ENCODE data around the gene IGSF3. TPM values are rescaled to one million over a fixed set of nuclear protein-coding genes. Genes with fewer than 3 reads are reported as not detected.

IGSF3 gene
- total RNA-seq, 1 donor from 2014 or later: 19.9 TPM

- Histone ChIP-seq H3K4me1 (peaks cover 24% of the 10 kb centered on the region), H3K9me3 (replicated peaks) (no peaks in the 10 kb centered on the region), H3K36me3 (peaks cover 36% of the 10 kb centered on the region), H3K27ac (replicated peaks) (no peak overlapping the region), H3K27me3 (ENCODE audit: low read depth) (no peaks in the 10 kb centered on the region), H3K4me3 (no peak overlapping the region)
- intact Hi-C loops (cut with micrococcal nuclease): no loop called here
- no peak for DNase-seq
- TF ChIP-seq CTCF (IDR thresholded peaks at IDR 0.05; ENCODE audit: borderline replicate concordance): no peak
Observed at GRCh38 chr1:116544588-116545358, 122.8 kb downstream of the IGSF3 start.

DNA sequence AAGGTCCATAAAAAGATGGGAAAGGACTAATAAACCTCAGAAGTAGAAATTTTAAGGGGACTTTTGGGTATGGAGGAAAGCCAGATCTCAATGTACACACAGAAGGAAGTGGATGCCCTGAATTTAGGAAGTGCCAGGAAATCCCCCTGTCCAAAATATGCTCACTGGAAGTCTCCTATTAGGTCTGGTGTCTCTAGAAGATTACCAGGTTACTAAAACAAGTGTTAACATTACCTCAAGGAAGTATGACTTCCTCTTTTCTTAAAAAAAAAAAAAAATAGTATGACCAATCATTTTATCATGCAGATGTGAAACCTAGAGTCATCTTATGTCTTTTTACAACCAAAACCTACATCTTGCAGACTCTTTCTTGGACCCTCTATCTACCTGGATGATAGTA lies 127.4 kb downstream of the IGSF3 start:
- Histone ChIP-seq H3K27me3 (ENCODE audit: low read depth) (no peaks in the 10 kb centered on the region), H3K4me1 (peaks cover 25% of the 10 kb centered on the region), H3K4me3 (no peak overlapping the region), H3K27ac (replicated peaks) (no peak overlapping the region), H3K9me3 (replicated peaks) (no peaks in the 10 kb centered on the region), H3K36me3 (peaks cover 73% of the 10 kb centered on the region)
- DNase-seq: no peak
- TF ChIP-seq CTCF (IDR thresholded peaks at IDR 0.05; ENCODE audit: borderline replicate concordance): no peak
- intact Hi-C loops (cut with micrococcal nuclease): no loop called here

DNA sequence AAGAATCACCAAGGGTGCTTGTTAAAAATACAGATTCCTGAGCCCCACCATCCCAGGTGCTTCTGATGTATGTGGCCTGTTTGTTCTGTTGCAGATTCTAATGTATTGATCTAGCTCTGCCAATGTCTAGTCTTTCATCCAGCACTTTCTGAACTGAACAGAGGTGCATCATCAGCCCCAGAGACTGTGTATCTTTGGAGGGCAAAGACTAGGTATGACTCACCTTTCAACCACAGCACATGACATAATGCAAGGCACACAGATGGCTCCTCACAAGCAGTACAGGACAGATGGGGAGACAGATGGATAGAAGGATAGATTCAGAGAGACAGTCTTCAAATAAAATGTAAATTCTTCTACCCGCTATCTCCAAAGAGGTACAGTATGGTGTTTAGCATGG lies 129.0 kb downstream of the IGSF3 start:
- intact Hi-C loops (cut with micrococcal nuclease): no loop called here
- H3K4me3 ChIP-seq: no peak overlapping the region
- no peak for TF ChIP-seq CTCF (IDR thresholded peaks at IDR 0.05; ENCODE audit: borderline replicate concordance)
- no peaks in the 10 kb centered on the region for H3K9me3 ChIP-seq (replicated peaks)
- H3K36me3 ChIP-seq: peaks cover 83% of the 10 kb centered on the region
- no peak for DNase-seq
- no peak overlapping the region for H3K27ac ChIP-seq (replicated peaks)
- H3K4me1 ChIP-seq: peaks cover 25% of the 10 kb centered on the region
- no peaks in the 10 kb centered on the region for H3K27me3 ChIP-seq (ENCODE audit: low read depth)

- H3K27me3 ChIP-seq (ENCODE audit: low read depth): no peaks in the 10 kb centered on the region
- no peak for DNase-seq
- H3K9me3 ChIP-seq (replicated peaks): no peaks in the 10 kb centered on the region
- no peak overlapping the region for H3K27ac ChIP-seq (replicated peaks)
- H3K36me3 ChIP-seq: peaks cover 83% of the 10 kb centered on the region
- peaks cover 25% of the 10 kb centered on the region for H3K4me1 ChIP-seq
- TF ChIP-seq CTCF (IDR thresholded peaks at IDR 0.05; ENCODE audit: borderline replicate concordance): no peak
- H3K4me3 ChIP-seq: no peak overlapping the region
- intact Hi-C loops (cut with micrococcal nuclease): no loop called here
Observed at GRCh38 chr1:116537898-116538297, 129.6 kb downstream of the IGSF3 start.

- intact Hi-C loops (cut with micrococcal nuclease): no loop called here
- Histone ChIP-seq H3K27ac (replicated peaks) (no peak overlapping the region), H3K4me3 (no peak overlapping the region), H3K4me1 (peaks cover 25% of the 10 kb centered on the region), H3K36me3 (peaks cover 83% of the 10 kb centered on the region), H3K27me3 (ENCODE audit: low read depth) (no peaks in the 10 kb centered on the region), H3K9me3 (replicated peaks) (no peaks in the 10 kb centered on the region)
- no peak for DNase-seq
- TF ChIP-seq CTCF (IDR thresholded peaks at IDR 0.05; ENCODE audit: borderline replicate concordance): no peak
Observed at GRCh38 chr1:116537040-116537831, 130.3 kb downstream of the IGSF3 start.
